HG03064 (cell line): ENCODE data around the gene OSM.

ENCODE experiments used
- ATAC-seq: cut with Tn5 transposase; IDR thresholded peaks from one replicate; pipeline ENCODE4 v1.9.1; 2021; ENCODE audit warnings: low read depth; ENCODE audit not compliant: unreplicated experiment

Gene OSM

GRCh38 chr22:30266445-30267381, at the start of gene OSM:
TSS of gene OSM (minus strand) at chr22:30266851. CDS start at chr22:30266799, 52 bp downstream.
- ATAC-seq = no peak

GRCh38 chr22:30315962-30316576, 49.4 kb upstream of the OSM start:
- ATAC-seq = no peak

- no peak for ATAC-seq
Observed at GRCh38 chr22:30314915-30315314, 48.3 kb upstream of the OSM start.

- no peak for ATAC-seq
Observed at GRCh38 chr22:30313527-30314363, 47.1 kb upstream of the OSM start.

GRCh38 chr22:30312053-30312452, 45.4 kb upstream of the OSM start:
- ATAC-seq = no peak

- ATAC-seq = no peak
Observed at GRCh38 chr22:30310881-30311771, 44.5 kb upstream of the OSM start.

GRCh38 chr22:30309951-30310741, 43.5 kb upstream of the OSM start:
- ATAC-seq = no peak

GRCh38 chr22:30308518-30309230, 42.0 kb upstream of the OSM start:
- no peak for ATAC-seq

- ATAC-seq = no peak
Observed at GRCh38 chr22:30308093-30308492, 41.4 kb upstream of the OSM start.

- no peak for ATAC-seq
Observed at GRCh38 chr22:30307041-30307574, 40.5 kb upstream of the OSM start.

GRCh38 chr22:30306627-30307011, 40.0 kb upstream of the OSM start:
- ATAC-seq = no peak

- no peak for ATAC-seq
Observed at GRCh38 chr22:30305906-30306626, 39.4 kb upstream of the OSM start.

- ATAC-seq = no peak
Observed at GRCh38 chr22:30305519-30305905, 38.9 kb upstream of the OSM start.

GRCh38 chr22:30304495-30305244, 38.0 kb upstream of the OSM start:
- ATAC-seq = no peak

- ATAC-seq = no peak
Observed at GRCh38 chr22:30302810-30303138, 36.1 kb upstream of the OSM start.

- no peak for ATAC-seq
Observed at GRCh38 chr22:30301995-30302809, 35.6 kb upstream of the OSM start.
